Left renal pelvis (tissue), 4 donors: ENCODE results near the gene FCAR. TPM values are rescaled to one million over a fixed set of nuclear protein-coding genes. Genes with fewer than 3 reads are reported as not detected.
"Not testable (repeated sequence)": the region's sequence is repeated elsewhere in the genome, so short reads cannot be mapped to it uniquely, and the experiment has no call there.

Experiments
- DNase-seq, 4 donors: peaks; one replicate each; pipeline ENCODE4 v3.0.0-alpha.2; 2013; ENCODE audit warnings: low read depth in 4 of 4, low spot score in 3 of 4
- polyA plus RNA-seq, 4 donors: library from polyadenylated mRNA; unstranded; fragments of 120-200 nt; gene quantifications; one replicate each; pipeline ENCODE4 v1.2.1, GENCODE V29; 2013; ENCODE audit not compliant: insufficient read length in 4 of 4

The FCAR gene
- under 1 TPM; 0.23 to 0.67 (median 0.46) TPM for polyA plus RNA-seq

GRCh38 chr19:54873990-54874389, at the start of gene FCAR:
FCAR (plus strand) TSS chr19:54874235; CDS start chr19:54874290, 55 bp downstream.
- DNase-seq = no peak

- DNase-seq = not testable (repeated sequence)
Observed at GRCh38 chr19:54824416-54824815, 49.6 kb upstream of the FCAR start.

DNA sequence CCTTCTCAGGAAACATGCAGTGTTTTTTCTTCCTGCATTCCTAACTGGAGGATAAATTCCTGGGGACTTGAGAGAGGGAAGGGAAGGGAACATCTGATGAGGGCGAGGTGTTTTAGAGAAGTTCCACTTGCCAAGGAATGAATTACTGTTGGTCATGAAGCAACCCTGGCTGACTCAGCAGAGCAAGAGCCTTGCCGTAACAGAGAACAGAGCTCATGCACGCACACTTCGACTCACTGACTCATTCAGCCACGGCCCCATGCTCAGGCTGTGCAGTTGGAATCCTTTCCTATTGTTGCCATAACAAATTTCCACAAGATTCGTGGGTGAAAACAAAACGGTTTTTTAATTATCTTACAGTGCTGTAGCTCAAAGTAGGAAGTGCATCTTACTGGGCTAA, 48.7 kb upstream of the FCAR start:
- DNase-seq = not testable (repeated sequence)

DNA sequence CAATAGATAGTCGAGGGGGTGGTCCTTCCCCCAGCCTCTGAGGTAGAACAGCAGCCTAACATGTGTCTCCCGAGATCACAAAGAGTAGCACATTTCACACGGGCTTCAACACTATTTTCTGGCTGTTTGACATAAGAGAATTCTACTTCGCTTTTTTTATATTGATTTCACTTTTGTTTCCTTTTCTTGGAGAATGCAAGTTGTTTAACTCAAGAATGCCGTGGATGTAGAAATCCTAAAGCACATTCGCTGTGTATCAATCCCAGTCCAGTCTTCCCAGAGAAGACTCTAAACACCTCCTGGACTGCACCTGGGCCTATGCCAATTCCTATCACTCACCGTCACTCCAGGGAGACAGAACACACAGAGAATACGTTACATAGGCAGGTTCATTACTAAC, 46.0 kb upstream of the FCAR start:
- not testable (repeated sequence) for DNase-seq

DNA sequence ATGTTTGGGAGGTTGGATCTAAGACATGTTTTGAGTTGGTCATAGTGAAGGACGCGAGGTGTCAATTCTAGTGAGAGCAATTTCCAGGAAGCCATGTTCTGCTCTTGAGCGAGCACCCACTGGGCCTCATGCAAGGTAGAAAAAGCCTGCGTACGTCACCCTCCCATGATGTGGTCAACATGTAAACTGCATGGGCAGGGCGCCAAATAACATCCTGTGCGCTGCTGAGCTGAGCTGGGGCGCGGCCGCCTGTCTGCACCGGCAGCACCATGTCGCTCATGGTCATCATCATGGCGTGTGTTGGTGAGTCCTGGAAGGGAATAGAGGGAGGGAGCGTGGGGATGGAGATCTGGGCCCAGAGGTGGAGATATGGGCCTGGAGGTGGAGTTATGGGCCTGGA, 41.5 kb upstream of the FCAR start, which contains the start of gene KIR2DS4:
TSS of gene KIR2DS4 (plus strand) at position 181 of the 400 bp plus-strand sequence.
- not testable (repeated sequence) for DNase-seq

GRCh38 chr19:54835126-54835525, 38.9 kb upstream of the FCAR start:
- not testable (repeated sequence) for DNase-seq

DNA sequence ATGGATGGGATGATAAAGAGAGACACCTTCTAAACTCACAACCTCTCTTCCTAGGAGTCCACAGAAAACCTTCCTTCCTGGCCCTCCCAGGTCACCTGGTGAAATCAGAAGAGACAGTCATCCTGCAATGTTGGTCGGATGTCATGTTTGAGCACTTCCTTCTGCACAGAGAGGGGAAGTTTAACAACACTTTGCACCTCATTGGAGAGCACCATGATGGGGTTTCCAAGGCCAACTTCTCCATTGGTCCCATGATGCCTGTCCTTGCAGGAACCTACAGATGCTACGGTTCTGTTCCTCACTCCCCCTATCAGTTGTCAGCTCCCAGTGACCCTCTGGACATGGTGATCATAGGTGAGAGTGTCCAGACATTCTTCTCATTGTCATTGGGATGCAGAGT, 36.5 kb upstream of the FCAR start:
- not testable (repeated sequence) for DNase-seq

- DNase-seq = not testable (repeated sequence)
Observed at GRCh38 chr19:54843171-54843570, 30.9 kb upstream of the FCAR start.

DNA sequence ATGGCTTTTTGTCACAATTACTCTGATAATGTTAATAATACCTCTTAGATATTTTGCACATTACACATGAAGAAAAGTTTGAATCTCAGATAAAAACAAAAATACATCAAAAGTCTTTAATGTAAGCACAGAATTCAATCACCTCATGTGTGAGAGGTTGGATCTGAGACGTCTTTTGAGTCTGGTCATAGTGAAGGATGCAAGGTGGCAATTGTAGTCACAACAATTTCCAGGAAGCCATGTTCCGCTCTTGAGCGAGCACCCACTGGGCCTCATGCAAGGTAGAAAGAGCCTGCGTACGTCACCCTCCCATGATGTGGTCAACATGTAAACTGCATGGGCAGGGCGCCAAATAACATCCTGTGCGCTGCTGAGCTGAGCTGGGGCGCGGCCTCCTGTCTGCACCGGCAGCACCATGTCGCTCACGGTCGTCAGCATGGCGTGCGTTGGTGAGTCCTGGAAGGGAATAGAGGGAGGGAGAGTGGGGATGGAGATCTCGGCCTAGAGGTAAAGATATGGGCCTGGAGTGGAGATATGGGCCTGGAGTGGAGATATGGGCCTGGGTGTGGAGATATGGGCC, 23.9 kb upstream of the FCAR start, which contains the start of gene KIR3DL2:
TSS of gene KIR3DL2 (plus strand) at position 383 of the 580 bp plus-strand sequence. CDS start at position 416, 33 bp downstream.
- not testable (repeated sequence) for DNase-seq

GRCh38 chr19:54850930-54851329, 23.1 kb upstream of the FCAR start:
- DNase-seq = no peak

DNA sequence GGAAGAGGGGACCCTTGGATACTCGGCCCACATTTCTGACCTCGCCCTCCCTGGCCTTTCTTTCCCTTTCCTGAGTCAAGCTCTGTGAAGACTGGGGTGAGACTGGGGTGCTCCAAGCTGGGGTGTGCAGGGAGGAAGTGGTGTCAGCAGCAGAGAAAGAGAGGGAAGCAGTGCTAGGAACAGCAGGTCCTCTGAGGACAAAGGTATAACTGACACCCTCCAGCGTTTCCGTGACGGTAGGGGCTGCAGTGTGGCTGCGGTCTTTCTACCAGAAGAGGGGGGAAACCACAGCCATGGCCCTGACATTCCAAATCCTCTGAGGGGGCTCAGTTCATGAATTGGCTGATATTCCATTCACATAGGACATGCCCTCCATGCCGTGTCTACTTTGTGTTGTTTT, 22.7 kb upstream of the FCAR start:
- DNase-seq = no peak

GRCh38 chr19:54855241-54855640, 18.8 kb upstream of the FCAR start:
- not testable (repeated sequence) for DNase-seq

DNA sequence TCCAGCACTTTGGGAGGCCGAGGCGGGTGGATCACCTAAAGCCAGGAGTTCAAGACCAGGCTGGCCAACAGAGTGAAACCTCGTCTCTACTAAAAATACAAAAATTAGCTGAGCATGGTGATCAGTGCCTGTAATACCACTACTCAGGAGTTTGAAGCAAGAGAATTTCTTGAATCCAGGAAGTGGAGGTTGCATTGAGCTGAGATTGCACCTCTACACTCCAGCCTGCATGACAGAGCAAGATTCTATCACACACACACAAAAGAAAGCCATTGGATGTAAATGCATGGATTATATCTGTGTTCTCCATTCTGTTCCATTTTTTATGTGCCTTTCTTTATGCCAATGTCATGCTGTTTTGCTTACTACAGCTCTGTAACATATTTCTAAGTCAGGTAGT, 15.6 kb upstream of the FCAR start:
- DNase-seq = not testable (repeated sequence)

DNA sequence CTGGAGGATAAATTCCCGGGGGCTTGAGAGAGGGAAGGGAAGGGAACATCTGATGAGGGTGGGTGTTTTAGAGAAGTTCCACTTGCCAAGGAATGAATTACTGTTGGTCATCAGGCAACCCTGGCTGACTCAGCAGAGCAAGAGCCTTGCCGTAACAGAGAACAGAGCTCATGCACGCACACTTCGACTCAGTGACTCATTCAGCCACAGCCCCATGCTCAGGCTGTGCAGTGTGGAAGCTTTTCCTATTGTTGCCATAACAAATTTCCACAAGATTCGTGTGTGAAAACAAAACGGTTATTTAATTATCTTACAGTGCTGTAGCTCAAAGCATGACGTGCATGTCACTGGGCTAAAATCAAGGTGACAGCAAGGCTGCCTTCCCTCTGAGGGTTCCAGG, 14.6 kb upstream of the FCAR start:
- DNase-seq = not testable (repeated sequence)

- not testable (repeated sequence) for DNase-seq
Observed at GRCh38 chr19:54863459-54863858, 10.6 kb upstream of the FCAR start.

DNA sequence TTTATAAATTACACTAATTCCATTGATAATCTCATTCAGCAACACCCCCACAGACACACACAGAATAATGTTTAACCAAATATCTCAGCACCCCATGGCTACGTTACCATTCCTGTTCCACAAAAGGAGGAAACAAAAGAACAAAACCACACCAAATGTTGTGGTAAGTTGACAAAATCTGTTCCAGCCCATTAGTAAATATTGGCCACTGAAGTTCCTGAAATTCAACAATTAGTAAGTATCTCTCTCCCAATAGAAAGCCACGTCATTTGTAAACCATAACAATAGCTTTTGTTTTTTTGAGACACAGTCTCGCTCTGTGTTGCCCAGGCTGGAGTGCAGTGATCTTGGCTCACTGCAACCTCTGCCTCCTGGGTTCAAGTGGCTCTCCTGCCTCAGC, 2.3 kb upstream of the FCAR start:
- no peak for DNase-seq

DNA sequence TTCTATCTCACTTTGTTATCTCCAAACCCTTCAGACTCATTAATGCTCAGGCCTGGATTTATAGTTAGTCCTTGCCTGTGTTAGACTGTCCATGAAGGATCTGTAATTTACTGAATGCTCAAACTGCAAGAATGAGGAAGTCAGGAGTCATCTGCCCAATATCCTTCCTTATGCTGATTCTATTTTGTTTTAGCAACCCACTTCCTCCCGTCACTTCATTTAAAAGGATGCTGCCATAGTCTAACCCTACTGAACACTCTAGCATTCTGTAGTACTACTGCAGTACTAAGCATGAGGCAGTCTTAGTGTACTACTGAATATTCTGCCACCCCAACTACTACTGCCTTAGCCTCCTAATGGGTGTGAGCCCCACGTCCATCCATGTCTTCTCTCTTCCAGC, 1.5 kb downstream of the FCAR start:
- no peak for DNase-seq

DNA sequence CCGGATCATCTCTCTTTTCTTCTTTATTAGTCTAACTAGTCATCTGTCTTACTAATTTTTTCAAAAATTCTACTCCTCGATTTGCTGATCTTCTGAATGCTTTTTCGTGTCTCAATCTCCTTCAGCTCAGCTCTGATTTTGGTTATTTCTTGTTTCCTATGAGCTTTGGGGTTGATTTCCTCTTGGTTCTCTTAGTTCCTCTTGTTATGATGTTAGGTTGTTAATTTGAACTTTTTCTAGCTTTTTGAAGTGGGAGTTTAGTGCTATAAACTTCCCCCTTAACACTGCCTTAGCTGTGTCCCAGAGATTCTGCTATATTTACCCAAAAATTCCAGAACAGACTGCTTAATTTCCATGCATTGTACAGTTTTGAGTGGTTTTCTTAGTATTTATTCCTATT, 3.4 kb downstream of the FCAR start:
- DNase-seq = no peak

DNA sequence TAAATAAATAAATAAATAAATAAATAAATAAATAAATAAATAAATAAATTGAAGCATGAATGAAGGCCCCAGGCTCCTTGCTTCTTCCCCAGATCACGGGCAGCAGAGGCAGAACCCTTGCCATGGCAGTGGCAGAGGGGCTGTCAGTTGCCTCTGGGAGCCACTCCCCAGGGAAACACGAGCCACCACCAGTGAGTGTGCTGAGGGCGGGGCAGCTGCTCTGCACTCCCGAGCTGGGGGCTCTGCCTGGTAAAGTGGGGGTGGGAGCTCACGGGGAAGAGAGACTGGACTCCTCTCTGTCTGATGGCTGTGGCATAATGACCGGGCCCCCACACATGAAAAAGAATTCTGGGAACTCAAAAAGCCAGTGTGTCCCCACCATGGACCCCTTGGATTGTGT, 7.8 kb downstream of the FCAR start:
- no peak for DNase-seq

- DNase-seq = no peak
Observed at GRCh38 chr19:54882758-54883157, 8.7 kb downstream of the FCAR start.

DNA sequence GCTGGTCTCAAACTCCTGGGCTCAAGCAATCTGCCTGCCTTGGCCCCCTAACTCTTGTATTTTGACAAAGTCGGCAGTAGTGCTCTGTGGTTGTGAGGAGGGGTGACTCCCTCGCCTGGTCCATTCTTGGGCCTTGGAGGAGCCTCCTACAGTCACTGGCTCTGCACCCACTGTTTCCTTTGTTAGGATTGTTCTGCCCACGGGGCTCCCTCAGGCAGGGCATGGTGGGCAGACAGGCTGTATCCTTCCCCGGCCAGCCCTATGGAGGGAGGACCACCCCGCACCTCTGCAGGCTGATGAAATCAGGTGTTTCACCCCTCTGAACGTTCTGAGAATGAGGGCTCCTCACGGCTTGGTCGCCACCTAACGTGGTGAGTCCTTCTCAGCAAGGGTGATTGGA, 9.2 kb downstream of the FCAR start:
- no peak for DNase-seq

DNA sequence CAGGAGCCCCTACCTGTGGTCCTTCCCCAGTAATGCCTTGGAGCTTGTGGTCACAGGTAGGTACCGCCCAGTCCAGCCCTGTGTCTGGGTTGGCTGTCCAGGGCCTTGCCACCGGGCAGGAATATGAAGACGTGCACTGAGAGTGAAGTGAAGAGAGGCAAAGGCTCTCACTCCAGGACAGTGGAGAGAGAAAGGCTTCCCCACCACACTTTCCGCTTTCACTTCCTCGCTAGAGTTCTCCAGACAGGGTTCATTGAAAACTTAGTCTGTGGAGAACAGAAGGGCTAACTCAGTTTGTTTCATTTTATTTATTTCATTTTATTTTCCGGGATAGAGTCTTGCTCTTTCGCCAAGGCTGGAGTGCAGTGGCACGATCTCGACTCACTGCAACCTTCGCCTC, 14.2 kb downstream of the FCAR start:
- no peak for DNase-seq

- no peak for DNase-seq
Observed at GRCh38 chr19:54889566-54889965, 15.5 kb downstream of the FCAR start.
